Esophagus muscularis mucosa (tissue), 4 donors: ENCODE data around the gene ESYT2. TPM values are rescaled to one million over a fixed set of nuclear protein-coding genes. Genes with fewer than 3 reads are reported as not detected.

Experiments
- DNase-seq: peaks from one replicate; pipeline ENCODE4 v3.0.0-alpha.2; 2017; ENCODE audit errors: extremely low spot score
- H3K27ac ChIP-seq, 4 donors: fragments of 200-600 bp; sonication (generic); replicated peaks in 1 of 4; 1 replicate in 3 of 4; 2 replicates in 1 of 4; pipeline ENCODE4 v1.5.1; 2016 to 2019; ENCODE audit warnings: mild to moderate bottlenecking in 1 of 4
- H3K27me3 ChIP-seq, 4 donors: fragments of 200-600 bp; sonication (generic); one replicate each; pipeline versions ENCODE4 v1.5.1 to v1.6.0; 2016 to 2019
- H3K36me3 ChIP-seq, 4 donors: fragments of 200-600 bp; sonication (generic); one replicate each; pipeline ENCODE4 v1.5.1; 2016 to 2019
- H3K4me1 ChIP-seq, 4 donors: fragments of 200-600 bp; sonication (generic); one replicate each; pipeline ENCODE4 v1.5.1; 2016 to 2019
- H3K4me3 ChIP-seq, 4 donors: fragments of 200-600 bp; sonication (generic); 1 replicate in 2 of 4; 2 replicates in 2 of 4; pipeline ENCODE4 v1.5.1; 2016 to 2019; ENCODE audit warnings: mild to moderate bottlenecking in 4 of 4, moderate library complexity in 1 of 4
- H3K9me3 ChIP-seq, 4 donors: fragments of 200-600 bp; sonication (generic); 1 replicate in 3 of 4; 2 replicates in 1 of 4; pipeline ENCODE4 v1.5.1; 2016 to 2019
- CTCF ChIP-seq, 3 experiments: fragments of 200-600 bp in 2 of 3; fragments of 450-650 bp in 1 of 3; sonication (generic) in 2 of 3; IDR thresholded peaks; one replicate each; pipeline ENCODE4 v1.5.1; 2017 to 2019; ENCODE audit warnings: antibody characterized with exemption in 3 of 3, mild to moderate bottlenecking in 2 of 3, moderate library complexity in 1 of 3
- EP300 ChIP-seq: sonication (generic); formaldehyde crosslinking; IDR thresholded peaks from one replicate; pipeline ENCODE4 v1.6.1; 2017; ENCODE audit warnings: antibody characterized with exemption
- POLR2A ChIP-seq: fragments of 450-650 bp; IDR thresholded peaks from one replicate; pipeline ENCODE4 v1.6.1; 2017; ENCODE audit warnings: antibody characterized with exemption, moderate library complexity, mild to moderate bottlenecking, low read depth
- POLR2AphosphoS5 ChIP-seq, 2 donors: sonication (generic); formaldehyde crosslinking; IDR thresholded peaks; one replicate each; pipeline ENCODE4 v1.6.1; 2017; ENCODE audit warnings: antibody characterized with exemption in 2 of 2
- WGBS: methylation state at CpG from one replicate; pipeline ENCODE4 v1.1.5; 2018; 5-methylcytosine and 5-hydroxymethylcytosine counted together
- intact Hi-C: fragments of 100-400 bp; cut with DNase I; formaldehyde crosslinking; loops from one replicate; pipeline ENCODE4 v1.15.1; 2023
- total RNA-seq, 4 donors: library from RNA; depleted of rRNA; stranded (reverse); fragments of >200 nt; gene quantifications; one replicate each; pipeline versions ENCODE4 v1.1.0 to v1.2.1, GENCODE V29; 2016

Gene ESYT2
- total RNA-seq, 4 donors from 2014 or later, result 166 to 235 (median 202) TPM

- 84% methylated on average over 6 of the region's 6 CpGs for WGBS
These were observed 97.5 kb downstream of the ESYT2 start for GRCh38 chr7:158731761-158732160.

GRCh38 chr7:158730383-158731346, 98.6 kb downstream of the ESYT2 start:
- Histone ChIP-seq H3K9me3 (no peaks in the 10 kb centered on the region), H3K4me1 (peaks cover 0 to 21% (median 5%) of the 10 kb centered on the region in 4 donors), H3K27me3 (no peaks in the 10 kb centered on the region), H3K27ac (peak overlapping the region; percentile 44 to 79 (median 62)), H3K4me3 (no peak overlapping the region), H3K36me3 (peaks cover 21 to 62% (median 55%) of the 10 kb centered on the region in 4 donors)
- DNase-seq, result no peak
- intact Hi-C loops, result no loop called here
- no peak for TF ChIP-seq POLR2A
- TF ChIP-seq CTCF (IDR thresholded peaks at IDR 0.05), result no peak
- peak; percentile 31 to 78 for TF ChIP-seq POLR2AphosphoS5 (IDR thresholded peaks at IDR 0.05)
- TF ChIP-seq EP300, result peak; percentile 37
- 51% methylated on average over 23 of the region's 23 CpGs for WGBS

More at GRCh38 chr7:158731761-158732160, 97.5 kb downstream of the ESYT2 start:
- no peaks in the 10 kb centered on the region for H3K27me3 ChIP-seq
- no peaks in the 10 kb centered on the region for H3K9me3 ChIP-seq
- H3K36me3 ChIP-seq, result peaks cover 32 to 73% (median 66%) of the 10 kb centered on the region in 4 donors
- TF ChIP-seq POLR2A (no peak), EP300 (no peak), CTCF (IDR thresholded peaks at IDR 0.05) (no peak), POLR2AphosphoS5 (IDR thresholded peaks at IDR 0.05) (no peak)
- peaks cover 0 to 21% (median 5%) of the 10 kb centered on the region in 4 donors for H3K4me1 ChIP-seq
- H3K27ac ChIP-seq, result peak overlapping the region; percentile 21 to 79 (median 62)
- no peak overlapping the region for H3K4me3 ChIP-seq
- intact Hi-C loops, result no loop called here
- DNase-seq, result no peak

- intact Hi-C loops, result no loop called here
- Histone ChIP-seq H3K4me3 (no peak overlapping the region), H3K27ac (peak overlapping the region in 3 of 4 donors; percentile 53 to 79 (median 72)), H3K4me1 (peaks cover 0 to 21% (median 5%) of the 10 kb centered on the region in 4 donors), H3K27me3 (no peaks in the 10 kb centered on the region), H3K9me3 (no peaks in the 10 kb centered on the region), H3K36me3 (peaks cover 12 to 54% (median 47%) of the 10 kb centered on the region in 4 donors)
- no peak for TF ChIP-seq POLR2A
- TF ChIP-seq EP300, result no peak
- TF ChIP-seq CTCF (IDR thresholded peaks at IDR 0.05), result no peak
- TF ChIP-seq POLR2AphosphoS5 (IDR thresholded peaks at IDR 0.05), result no peak
- 87% methylated on average over 7 of the region's 7 CpGs for WGBS
- DNase-seq, result no peak
These were observed 99.5 kb downstream of the ESYT2 start for GRCh38 chr7:158729646-158730382.

GRCh38 chr7:158728911-158729645, 100.2 kb downstream of the ESYT2 start:
- no peak for DNase-seq
- H3K27ac ChIP-seq, result no peak overlapping the region
- intact Hi-C loops, result no loop called here
- H3K9me3 ChIP-seq, result no peaks in the 10 kb centered on the region
- WGBS, result 88% methylated on average over 16 of the region's 16 CpGs
- no peak overlapping the region for H3K4me3 ChIP-seq
- peaks cover 5 to 46% (median 39%) of the 10 kb centered on the region in 4 donors for H3K36me3 ChIP-seq
- TF ChIP-seq POLR2A (no peak), EP300 (no peak), CTCF (IDR thresholded peaks at IDR 0.05) (no peak), POLR2AphosphoS5 (IDR thresholded peaks at IDR 0.05) (no peak)
- H3K4me1 ChIP-seq, result peaks cover 0 to 21% (median 5%) of the 10 kb centered on the region in 4 donors
- no peaks in the 10 kb centered on the region for H3K27me3 ChIP-seq
